Measurements from ENCODE around the gene PSG3.
"Not testable (repeated sequence)": the region's sequence is repeated elsewhere in the genome, so short reads cannot be mapped to it uniquely, and the experiment has no call there.

PSG3 gene

GRCh38 chr19:42740381-42740780, at the start of gene PSG3:
PSG3 (minus strand) TSS chr19:42740481; CDS start chr19:42740384, 97 bp downstream.
- not testable (repeated sequence) for DNase-seq (ENCODE audit: low spot score)

GRCh38 chr19:42788766-42789165, 48.5 kb upstream of the PSG3 start:
- DNase-seq (ENCODE audit: low spot score), result not testable (repeated sequence)

GRCh38 chr19:42787766-42788165, 47.5 kb upstream of the PSG3 start:
- DNase-seq (ENCODE audit: low spot score), result not testable (repeated sequence)

- not testable (repeated sequence) for DNase-seq (ENCODE audit: low spot score)
Observed at GRCh38 chr19:42776750-42777612, 36.7 kb upstream of the PSG3 start.

- DNase-seq (ENCODE audit: low spot score), result not testable (repeated sequence)
Observed at GRCh38 chr19:42774510-42775158, 34.4 kb upstream of the PSG3 start.

GRCh38 chr19:42767319-42767718, 27.0 kb upstream of the PSG3 start:
- DNase-seq (ENCODE audit: low spot score), result not testable (repeated sequence)

- DNase-seq (ENCODE audit: low spot score), result not testable (repeated sequence)
Observed at GRCh38 chr19:42766871-42767270, 26.6 kb upstream of the PSG3 start.

GRCh38 chr19:42764836-42765235, 24.6 kb upstream of the PSG3 start:
- DNase-seq (ENCODE audit: low spot score), result no peak

- no peak for DNase-seq (ENCODE audit: low spot score)
Observed at GRCh38 chr19:42762789-42763188, 22.5 kb upstream of the PSG3 start.

- not testable (repeated sequence) for DNase-seq (ENCODE audit: low spot score)
Observed at GRCh38 chr19:42761924-42762295, 21.6 kb upstream of the PSG3 start.

- not testable (repeated sequence) for DNase-seq (ENCODE audit: low spot score)
Observed at GRCh38 chr19:42760954-42761923, 21.0 kb upstream of the PSG3 start.

GRCh38 chr19:42758667-42759066, 18.4 kb upstream of the PSG3 start:
- DNase-seq (ENCODE audit: low spot score), result not testable (repeated sequence)

GRCh38 chr19:42752246-42752645, 12.0 kb upstream of the PSG3 start:
- not testable (repeated sequence) for DNase-seq (ENCODE audit: low spot score)

GRCh38 chr19:42741726-42742607, 1.7 kb upstream of the PSG3 start:
- DNase-seq (ENCODE audit: low spot score), result not testable (repeated sequence)

- not testable (repeated sequence) for DNase-seq (ENCODE audit: low spot score)
Observed at GRCh38 chr19:42737581-42738011, 2.7 kb downstream of the PSG3 start.

- DNase-seq (ENCODE audit: low spot score), result not testable (repeated sequence)
Observed at GRCh38 chr19:42728341-42728740, 11.9 kb downstream of the PSG3 start.

GRCh38 chr19:42714000-42714399, 26.3 kb downstream of the PSG3 start:
- DNase-seq (ENCODE audit: low spot score), result not testable (repeated sequence)

GRCh38 chr19:42712753-42713152, 27.5 kb downstream of the PSG3 start:
- DNase-seq (ENCODE audit: low spot score), result not testable (repeated sequence)

GRCh38 chr19:42710986-42711385, 29.3 kb downstream of the PSG3 start:
- not testable (repeated sequence) for DNase-seq (ENCODE audit: low spot score)

GRCh38 chr19:42697884-42698283, 42.4 kb downstream of the PSG3 start:
- DNase-seq (ENCODE audit: low spot score), result no peak

All from HuH-7 (cell line).